Stromal cell of bone marrow (primary cell): ENCODE data around the gene PAQR9.

Experiments
- DNase-seq: peaks from one replicate; pipeline ENCODE4 v3.0.0-alpha.2; 2012; ENCODE audit warnings: low read depth

The PAQR9 gene

DNA sequence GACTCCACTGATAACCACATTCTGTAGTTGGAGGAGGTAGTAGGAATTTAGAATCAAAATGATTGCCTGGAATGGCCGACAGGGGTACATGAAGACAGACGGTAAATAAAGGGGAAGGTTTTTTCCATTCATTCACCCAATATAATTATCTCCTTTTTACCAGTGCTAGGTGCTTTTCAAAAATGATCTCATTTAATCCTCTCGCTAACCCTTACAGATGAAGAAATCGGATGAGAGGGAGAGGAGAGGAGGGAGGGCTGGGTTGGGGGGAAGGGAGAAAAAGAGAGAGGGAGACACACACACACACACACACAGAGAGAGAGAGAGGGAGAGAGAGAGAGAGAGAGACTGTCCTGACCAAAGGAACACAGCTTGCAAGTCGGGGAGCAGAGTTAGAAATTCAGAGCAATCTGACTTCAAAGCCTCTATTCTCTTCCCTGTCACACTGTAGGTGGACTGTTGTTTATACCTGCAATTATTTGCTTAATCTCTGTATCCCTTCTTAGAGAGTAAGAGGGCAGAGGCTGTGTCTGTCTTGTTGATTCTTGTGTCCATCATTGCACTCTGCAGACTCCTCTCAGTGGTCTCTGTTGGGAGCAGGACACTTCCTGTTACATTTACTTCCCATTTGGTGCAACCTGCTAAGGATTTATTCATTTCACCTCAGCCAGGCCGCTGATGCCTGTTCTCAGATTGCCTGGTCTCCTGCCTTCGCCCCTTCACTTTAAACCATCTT is 18.7 kb upstream of the PAQR9 start:
- DNase-seq = no peak

GRCh38 chr3:142981108-142981507 is 17.6 kb upstream of the PAQR9 start:
- DNase-seq = no peak

DNA sequence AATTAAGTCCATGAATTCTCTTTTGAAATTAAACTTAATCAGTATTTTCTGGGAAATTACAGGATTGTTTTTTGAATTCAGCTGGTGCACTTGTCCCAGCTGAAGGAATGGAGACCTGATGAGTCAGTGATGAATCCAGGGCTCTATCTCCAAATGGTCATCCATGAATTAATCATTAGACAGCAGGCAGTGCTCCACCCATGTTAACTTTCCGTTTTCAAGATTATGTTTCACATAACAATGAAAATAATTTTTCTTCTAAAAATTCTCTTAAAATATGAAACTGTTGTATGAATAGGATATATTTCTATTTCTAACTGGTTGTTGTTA is 13.9 kb upstream of the PAQR9 start:
- DNase-seq = no peak

DNA sequence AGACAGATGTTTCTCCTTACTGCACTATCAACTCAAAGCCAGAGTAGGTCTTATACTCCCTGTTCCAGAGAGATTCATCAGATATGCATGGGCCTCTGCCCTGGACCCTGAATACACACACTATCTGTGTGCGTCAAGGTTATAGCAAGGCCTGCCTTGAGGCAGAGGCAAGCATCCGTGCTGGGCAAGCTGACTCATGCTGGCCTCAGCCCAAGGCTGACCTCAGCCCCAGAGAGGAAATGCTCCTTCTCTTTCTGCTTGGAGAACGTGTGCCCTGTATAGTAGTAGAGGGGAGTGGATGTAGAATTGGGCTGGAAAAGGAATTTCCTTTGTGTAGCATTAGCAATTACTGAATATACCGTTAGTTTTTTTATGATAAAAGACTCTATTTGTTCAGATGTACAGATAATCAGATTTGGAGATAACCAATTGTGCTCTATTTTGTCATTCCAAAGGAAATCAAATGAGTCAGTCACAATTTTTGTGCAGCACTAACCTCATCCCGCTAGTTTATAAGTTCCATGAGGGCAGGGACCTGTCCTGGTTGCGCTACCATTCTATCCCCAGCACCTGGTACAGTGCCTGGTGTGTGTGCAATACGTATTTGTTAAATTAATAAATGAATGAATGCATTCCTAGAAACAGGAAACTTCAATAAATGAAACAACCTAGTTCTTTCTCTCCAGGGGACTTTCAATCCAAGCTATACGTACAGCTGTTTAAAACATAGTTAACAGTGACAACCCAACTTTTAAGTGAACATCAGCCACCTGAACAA is 13.3 kb upstream of the PAQR9 start:
- peak; percentile 89 for DNase-seq

DNA sequence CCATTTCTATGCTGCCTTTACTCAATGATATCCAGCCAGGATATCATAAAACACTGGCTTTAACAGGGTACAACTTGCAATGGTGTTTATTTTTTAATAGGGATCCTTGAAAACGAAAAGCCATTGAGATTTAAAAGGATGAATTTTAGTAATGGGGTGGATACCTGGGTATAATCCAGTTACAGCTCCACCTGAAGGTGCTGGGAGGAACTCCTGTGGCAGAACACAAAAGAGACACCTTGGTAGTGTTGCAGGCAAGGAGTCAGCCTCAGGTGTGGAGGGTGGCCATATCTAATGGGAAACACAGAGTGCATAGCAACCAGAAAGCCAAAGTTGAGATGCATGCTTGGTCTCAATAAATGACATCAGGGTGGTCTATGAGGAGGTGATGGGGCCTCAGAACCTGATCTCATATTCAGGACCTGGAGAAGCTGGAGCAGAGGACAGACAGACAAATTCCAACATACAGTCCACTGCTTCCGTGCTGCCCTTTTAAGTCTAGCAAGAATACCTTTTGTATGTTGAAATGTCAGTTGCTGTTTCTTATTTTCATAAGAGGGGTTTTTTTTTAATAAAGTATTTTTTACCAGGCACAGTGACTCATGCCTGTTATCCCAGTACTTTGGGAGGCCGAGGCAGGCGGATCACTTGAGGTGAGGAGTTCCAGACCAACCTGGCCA is 12.0 kb upstream of the PAQR9 start:
- DNase-seq = no peak

GRCh38 chr3:142973217-142974009 is 9.9 kb upstream of the PAQR9 start:
- no peak for DNase-seq

- DNase-seq = no peak
These were observed 8.7 kb upstream of the PAQR9 start for GRCh38 chr3:142972092-142972753.

GRCh38 chr3:142971431-142971830 is 8.0 kb upstream of the PAQR9 start:
- no peak for DNase-seq

DNA sequence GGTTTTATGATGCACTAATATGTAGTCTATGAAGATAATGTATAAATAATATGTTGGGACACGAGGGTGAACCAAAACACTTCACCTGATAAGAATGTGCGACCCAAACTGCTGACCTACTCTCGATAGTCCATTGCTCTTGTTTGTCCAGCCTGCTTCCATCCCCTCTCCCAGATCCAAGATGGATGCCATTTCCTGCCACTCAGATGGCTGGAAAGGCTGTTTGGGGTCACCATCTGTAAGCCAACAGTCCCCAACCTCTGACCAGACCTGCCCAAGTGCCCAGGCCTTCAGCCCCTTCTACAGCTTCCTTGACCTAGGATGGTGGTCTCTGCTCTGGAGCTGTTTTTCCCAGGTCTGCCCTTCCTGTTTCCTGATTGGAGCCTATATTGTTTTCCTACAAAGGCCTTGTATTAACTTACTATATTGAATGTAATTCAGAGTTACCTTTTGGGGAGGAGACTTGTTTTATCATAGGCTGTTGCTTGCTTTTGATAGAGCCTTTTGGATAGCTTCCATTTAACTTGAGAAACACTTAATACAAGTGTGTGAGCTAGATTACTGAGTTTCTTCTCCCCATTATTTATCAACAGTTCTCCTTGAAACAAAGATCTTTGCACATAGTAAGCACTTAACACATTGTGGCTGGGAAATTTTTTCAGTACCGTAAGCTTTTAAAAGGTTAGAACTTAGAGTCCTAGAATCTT is 5.0 kb upstream of the PAQR9 start:
- DNase-seq = no peak

DNA sequence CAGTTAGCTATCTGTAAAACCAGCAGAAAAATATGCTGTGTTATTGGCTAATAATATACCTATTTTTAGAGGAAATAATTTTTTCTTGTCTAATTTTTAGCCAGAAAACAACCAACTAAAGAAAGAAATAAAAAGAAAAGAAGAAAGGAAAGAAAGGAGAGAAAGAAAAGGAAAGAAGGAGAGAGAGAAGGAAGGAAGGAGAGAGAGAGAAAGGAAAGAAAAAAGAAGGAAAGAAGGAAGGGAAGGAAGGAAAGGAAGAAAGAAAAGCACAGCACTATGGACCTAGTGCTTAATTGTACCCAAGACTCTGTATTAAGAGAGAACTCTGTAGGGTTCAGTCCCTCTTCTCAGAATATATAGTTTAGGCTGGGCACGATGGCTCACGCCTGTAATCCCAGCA is 3.3 kb upstream of the PAQR9 start:
- no peak for DNase-seq

DNA sequence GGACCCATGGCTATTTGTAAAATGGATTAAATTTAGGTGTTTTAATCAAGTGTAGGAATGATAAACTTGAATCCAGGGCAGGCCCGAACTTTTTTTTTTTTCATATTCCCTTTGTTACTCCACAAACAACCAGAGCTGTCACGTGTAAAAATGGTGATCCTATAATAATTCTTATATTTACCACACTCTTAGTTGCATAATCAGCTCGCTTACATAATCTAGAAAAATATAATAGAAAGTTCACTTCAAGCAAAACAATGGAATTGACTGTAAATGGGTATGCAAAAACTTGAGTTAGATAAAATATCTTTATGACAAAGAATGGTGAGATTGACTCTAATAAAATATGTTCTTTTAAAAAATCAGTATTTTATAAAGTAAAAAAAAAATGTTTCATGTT is 2.1 kb upstream of the PAQR9 start:
- no peak for DNase-seq

DNA sequence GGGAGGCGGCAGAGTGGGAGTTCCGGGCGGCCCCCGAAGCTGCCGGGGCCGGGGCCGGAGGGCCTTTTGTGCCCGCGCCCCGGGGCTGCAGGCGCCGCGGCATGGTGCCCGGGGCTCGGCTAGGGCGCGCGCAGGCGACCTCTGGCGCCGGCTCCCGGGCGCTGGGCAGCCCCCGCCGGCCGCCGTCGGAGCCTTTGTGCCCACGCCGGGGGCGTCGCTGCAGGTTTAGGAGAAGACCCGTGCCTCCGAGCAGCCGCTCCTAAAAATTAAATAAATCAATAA is 299 bp downstream of the PAQR9 start:
- no peak for DNase-seq

DNA sequence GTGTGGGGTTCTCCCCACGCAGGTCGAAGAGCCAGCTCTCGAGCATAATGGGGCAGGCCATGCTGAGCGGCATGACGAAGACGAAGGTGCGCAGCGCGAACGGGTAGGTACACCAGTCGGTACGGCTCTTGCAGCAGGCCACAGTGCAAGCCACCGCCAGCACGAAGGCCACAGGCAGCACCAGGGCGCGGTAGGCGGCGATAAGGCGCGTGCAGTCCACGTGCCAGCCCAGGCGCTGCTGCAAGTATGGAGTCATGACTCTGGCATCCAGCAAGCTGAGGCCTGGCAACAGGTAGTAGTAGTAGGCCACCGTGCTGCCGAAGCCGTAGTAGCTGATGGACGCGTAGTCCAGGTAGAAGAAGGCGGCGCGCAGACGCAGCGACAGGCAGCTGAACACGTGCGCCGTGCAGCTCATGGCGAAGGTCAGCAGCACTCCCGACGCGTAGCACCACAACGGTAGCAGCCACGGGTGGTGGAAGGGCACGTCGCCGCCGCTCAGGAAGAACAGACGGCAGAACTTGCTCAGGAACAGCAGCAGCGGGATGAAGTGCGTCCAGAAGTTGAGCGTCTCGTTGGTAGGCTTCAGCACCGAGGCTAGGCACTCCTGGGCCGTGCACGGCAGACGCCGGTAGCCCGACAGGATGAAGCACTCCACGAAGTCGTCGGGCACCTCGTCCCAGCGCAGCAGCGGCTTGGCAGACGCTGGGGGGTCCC is 797 bp downstream of the PAQR9 start:
- no peak for DNase-seq

DNA sequence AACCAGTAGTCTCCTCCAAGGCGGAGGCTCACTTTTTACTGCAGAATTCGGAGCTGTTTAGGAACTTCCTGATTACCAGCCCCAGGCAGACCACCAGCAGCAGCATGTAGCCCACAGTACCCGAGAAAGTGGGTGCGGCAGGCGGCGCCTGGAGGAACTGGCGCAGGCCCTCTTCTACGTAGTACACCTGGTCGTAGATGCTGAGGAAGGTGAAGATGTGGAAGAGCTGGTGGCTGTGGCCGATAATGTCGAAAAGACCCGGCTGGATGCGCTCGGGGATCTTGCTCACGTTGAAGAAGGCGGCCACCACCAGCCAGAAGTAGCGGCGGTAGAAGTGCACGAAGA is 1.3 kb downstream of the PAQR9 start:
- DNase-seq = no peak

- DNase-seq = no peak
These were observed 1.9 kb downstream of the PAQR9 start for GRCh38 chr3:142961539-142961938.

GRCh38 chr3:142960322-142960850 is 3.1 kb downstream of the PAQR9 start:
- DNase-seq = no peak

- peak; percentile 17 for DNase-seq
These were observed 4.8 kb downstream of the PAQR9 start for GRCh38 chr3:142958707-142959106.

DNA sequence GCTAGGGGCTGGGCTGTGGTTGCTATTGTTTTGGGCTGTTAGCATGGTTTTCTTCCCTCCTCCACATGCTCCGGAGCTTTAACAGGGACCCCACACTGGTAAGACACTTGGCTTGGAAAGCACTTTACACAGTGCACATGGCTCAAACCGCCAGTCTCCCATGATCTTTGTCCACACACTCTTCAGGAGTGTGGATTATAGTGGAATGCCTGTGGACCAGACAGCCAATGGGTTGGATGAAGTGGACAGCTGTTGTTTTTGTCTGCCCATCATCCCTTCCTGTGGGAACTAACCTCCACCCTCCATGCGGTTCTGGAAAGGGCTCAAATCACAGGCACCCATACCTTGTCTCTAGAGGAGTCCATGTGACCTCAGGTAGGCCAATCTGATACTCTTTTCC is 10.0 kb downstream of the PAQR9 start:
- no peak for DNase-seq

GRCh38 chr3:142952272-142953193 is 10.9 kb downstream of the PAQR9 start:
- DNase-seq = no peak

DNA sequence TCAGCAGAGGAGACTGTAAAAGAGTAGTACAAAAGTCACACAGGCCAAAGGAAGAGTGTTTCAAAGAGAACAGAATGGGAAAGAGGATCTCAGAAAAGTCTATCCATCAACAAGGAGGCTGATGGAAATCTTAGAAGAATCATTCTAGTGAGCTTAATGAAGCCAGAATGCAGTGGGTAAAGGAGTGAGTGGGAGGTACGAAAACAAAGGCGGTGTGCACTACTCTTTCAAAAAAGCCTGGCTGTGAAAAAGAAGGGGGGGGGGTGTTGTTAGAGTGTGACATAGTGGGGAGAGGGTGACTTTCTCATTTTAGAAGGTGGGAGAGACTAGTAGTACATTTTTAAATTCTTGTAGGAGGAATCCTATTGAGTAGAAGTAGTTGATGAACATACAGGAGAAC is 11.7 kb downstream of the PAQR9 start:
- no peak for DNase-seq
